OCI-LY7 (cell line): ENCODE results near the gene NSMCE1. TPM values are rescaled to one million over a fixed set of nuclear protein-coding genes. Genes with fewer than 3 reads are reported as not detected.

Experiments
- BruUV-seq: library from RNA; stranded (reverse); fragments of 400-500 nt; replicated peaks from 2 replicates; lab custom pipeline; 2021; lab: Mats Ljungman, UMichigan
- CTCF ChIA-PET: fragments of 300-600 bp; sonication (Branson Sonifier 250); formaldehyde crosslinking; loops from one replicate; lab custom pipeline; 2022; ENCODE audit warnings: antibody characterized with exemption; ENCODE audit not compliant: unreplicated experiment; lab: Charles Lee
- POLR2A ChIA-PET: fragments of 300-600 bp; sonication (Branson Sonifier 250); formaldehyde crosslinking; loops from one replicate; lab custom pipeline; 2022; ENCODE audit warnings: antibody characterized with exemption; lab: Charles Lee
- DNase-seq: peaks from one replicate; pipeline ENCODE4 v3.0.0-alpha.2; 2015; ENCODE audit warnings: low spot score
- H2AFZ ChIP-seq: fragments of 200-600 bp; sonication (generic), shearing (Covaris generic); 2 replicates; pipeline ENCODE4 v1.6.1; 2014; ENCODE audit warnings: mild to moderate bottlenecking, antibody characterized with exemption, low read length, moderate library complexity
- H3K27ac ChIP-seq: fragments of 200-600 bp; sonication (generic); 2 replicates; pipeline ENCODE4 v1.5.1; 2014; ENCODE audit warnings: mixed run types, low read depth, mild to moderate bottlenecking, moderate library complexity, low read length, inconsistent platforms; ENCODE audit not compliant: poor library complexity, severe bottlenecking
- H3K36me3 ChIP-seq: fragments of 200-600 bp; sonication (generic); 2 replicates; pipeline ENCODE4 v1.6.1; 2014; ENCODE audit warnings: mild to moderate bottlenecking, antibody characterized with exemption, low read length, moderate library complexity, mixed read lengths; ENCODE audit not compliant: insufficient read depth
- H3K4me1 ChIP-seq: fragments of 200-600 bp; sonication (generic); 2 replicates; pipeline ENCODE4 v1.5.1; 2014; ENCODE audit warnings: mild to moderate bottlenecking, low read length; ENCODE audit not compliant: insufficient read depth, poor library complexity, severe bottlenecking
- H3K4me2 ChIP-seq: fragments of 200-600 bp; sonication (generic); 2 replicates; pipeline ENCODE4 v1.6.1; 2014; ENCODE audit warnings: mild to moderate bottlenecking, low read length
- H3K4me3 ChIP-seq: fragments of 200-600 bp; sonication (generic); 2 replicates; pipeline ENCODE4 v1.5.1; 2014; ENCODE audit warnings: mild to moderate bottlenecking, low read depth, low read length; ENCODE audit not compliant: poor library complexity, severe bottlenecking
- H3K79me2 ChIP-seq: fragments of 200-600 bp; sonication (generic); 2 replicates; pipeline ENCODE4 v1.6.1; 2016; ENCODE audit warnings: low read depth, mild to moderate bottlenecking, low read length, moderate library complexity, mixed read lengths; ENCODE audit not compliant: insufficient read depth
- H3K9me2 ChIP-seq: fragments of 200-600 bp; sonication (generic); 2 replicates; pipeline ENCODE4 v1.6.1; 2016; ENCODE audit warnings: mild to moderate bottlenecking, low read length, mixed read lengths; ENCODE audit not compliant: insufficient read depth
- H3K9me3 ChIP-seq: fragments of 200-600 bp; sonication (generic); 2 replicates; pipeline ENCODE4 v1.6.1; 2014; ENCODE audit warnings: mild to moderate bottlenecking, mixed run types, low read length, mixed read lengths
- H4K20me1 ChIP-seq: fragments of 200-600 bp; sonication (generic); 2 replicates; pipeline ENCODE4 v1.6.1; 2014; ENCODE audit warnings: mild to moderate bottlenecking, antibody characterized with exemption, low read length, moderate library complexity, mixed read lengths; ENCODE audit not compliant: insufficient read depth
- CTCF ChIP-seq: fragments of 200-600 bp; sonication (generic); conservative IDR thresholded peaks from 2 replicates; pipeline ENCODE4 v1.5.1; 2014; ENCODE audit warnings: mild to moderate bottlenecking, antibody characterized with exemption, low read length, moderate library complexity, mixed read lengths
- EZH2phosphoT487 ChIP-seq: fragments of 200-600 bp; sonication (generic); IDR thresholded peaks from 2 replicates; pipeline ENCODE4 v1.6.1; 2018; ENCODE audit warnings: low read depth, borderline replicate concordance, mild to moderate bottlenecking, mixed run types, antibody characterized with exemption, low read length, moderate library complexity, mixed read lengths
- intact Hi-C: fragments of 100-400 bp; cut with micrococcal nuclease; formaldehyde crosslinking; loops from one replicate; pipeline ENCODE4 v1.10.0; 2022; ENCODE audit not compliant: unreplicated experiment
- total RNA-seq, 2 experiments: library from RNA; depleted of rRNA in 1 of 2; stranded (reverse); fragments of >200 nt in 1 of 2; shearing (Covaris generic) in 1 of 2; gene quantifications; 2 replicates each; pipeline ENCODE4 v1.2.3, GENCODE V29; 2014 to 2022

The NSMCE1 gene
- total RNA-seq, 2 experiments from 2014 or later: 51.1 to 84.0 TPM

- Histone ChIP-seq H2AFZ (no peak overlapping the region), H3K4me1 (peaks cover 55% of the 10 kb centered on the region), H3K4me3 (no peak overlapping the region), H3K9me2 (no peaks in the 10 kb centered on the region), H3K9me3 (peaks cover 14% of the 10 kb centered on the region; the same call in 1 of the 2 replicates), H3K79me2 (no peaks in the 10 kb centered on the region), H3K4me2 (no peak overlapping the region), H4K20me1 (no peaks in the 10 kb centered on the region), H3K27ac (no peak overlapping the region), H3K36me3 (no peaks in the 10 kb centered on the region)
- ChIA-PET POLR2A (no interaction called here), CTCF (interaction anchor here (0.6 kb wide), 1 partner anchor 70 kb away, joined by 3 read pairs; no protein-coding TSS in a partner anchor)
- TF ChIP-seq EZH2phosphoT487 (no peak), CTCF (no peak)
- intact Hi-C loops: no loop called here
- DNase-seq: no peak
- BruUV-seq: no TSS peak
These were observed 35.5 kb upstream of the NSMCE1 start for GRCh38 chr16:27304102-27304501.

DNA sequence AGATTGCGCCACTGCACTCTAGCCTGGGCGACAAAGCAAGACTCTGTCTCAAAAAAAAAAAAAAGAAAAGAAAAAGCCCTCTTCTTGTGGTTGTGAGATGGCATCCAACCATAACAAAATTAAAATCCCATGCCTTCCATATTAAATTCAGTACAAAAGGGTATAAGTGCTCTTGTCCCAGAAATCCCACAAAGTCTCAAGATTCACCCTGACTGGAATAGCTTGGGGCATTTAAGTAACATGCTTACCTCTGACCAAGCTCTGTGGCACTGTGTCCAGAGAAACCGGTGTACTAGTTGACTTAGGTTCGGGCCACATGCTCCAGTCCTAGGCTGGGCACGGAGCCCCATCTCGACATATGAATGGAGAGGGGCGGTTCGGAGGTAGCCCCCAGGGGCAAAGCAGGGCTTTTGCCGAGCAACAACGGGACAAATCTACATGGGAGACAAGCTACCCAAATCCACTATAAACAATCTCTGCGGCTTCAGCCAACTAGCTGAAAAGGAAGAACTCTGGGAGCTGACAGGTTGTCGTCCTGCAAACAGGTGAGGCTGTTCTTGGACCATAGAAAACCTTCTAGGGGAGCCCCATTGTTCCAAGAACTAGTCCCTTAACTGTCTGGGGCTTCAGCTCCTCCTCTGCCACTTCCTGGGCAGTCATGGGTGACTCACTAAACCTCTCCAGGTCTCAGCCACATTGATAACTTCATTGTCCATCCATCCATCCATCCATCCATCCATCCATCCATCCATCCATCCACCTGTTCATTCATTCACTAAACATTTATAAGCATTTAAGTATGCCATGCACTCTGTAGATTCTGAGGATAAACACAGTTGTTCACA is 34.9 kb upstream of the NSMCE1 start:
- no peak overlapping the region for H3K4me2 ChIP-seq
- no peak overlapping the region for H3K27ac ChIP-seq
- H3K4me1 ChIP-seq: peaks cover 61% of the 10 kb centered on the region
- no peak for DNase-seq
- ChIA-PET POLR2A (interaction anchor here (0.9 kb wide), 1 partner anchor 17 kb away, joined by 3 read pairs; no protein-coding TSS in a partner anchor), CTCF (interaction anchor here (0.6 kb wide), 1 partner anchor 69 kb away, joined by 3 read pairs; no protein-coding TSS in a partner anchor)
- H3K9me3 ChIP-seq: peaks cover 8% of the 10 kb centered on the region; the same call in 1 of the 2 replicates
- no TSS peak for BruUV-seq
- no peaks in the 10 kb centered on the region for H4K20me1 ChIP-seq
- intact Hi-C loops: no loop called here
- no peaks in the 10 kb centered on the region for H3K36me3 ChIP-seq
- no peak overlapping the region for H2AFZ ChIP-seq
- no peaks in the 10 kb centered on the region for H3K79me2 ChIP-seq
- no peak overlapping the region for H3K4me3 ChIP-seq
- no peak for TF ChIP-seq EZH2phosphoT487
- TF ChIP-seq CTCF: no peak
- H3K9me2 ChIP-seq: no peaks in the 10 kb centered on the region
